HEK293 (cell line): ENCODE results near the gene KRTAP26-1.

Experiments
- CTCF ChIA-PET: fragments of 350-600 bp; formaldehyde crosslinking; extraction: SDS; loops from one replicate; lab custom pipeline; 2021; ENCODE audit warnings: antibody characterized with exemption; lab: Yijun Ruan, JAX
- POLR2A ChIA-PET: fragments of 300-600 bp; formaldehyde crosslinking; extraction: SDS; loops from one replicate; lab custom pipeline; 2020; ENCODE audit warnings: antibody characterized with exemption, inconsistent platforms; lab: Yijun Ruan, JAX
- H3K27ac ChIP-seq: fragments of 200-500 bp; sonication (Bioruptor generic); 2 replicates; pipeline ENCODE4 v1.5.1; 2014; ENCODE audit warnings: low read depth, low read length, control low read depth, inconsistent platforms; ENCODE audit errors: extremely low read depth
- H3K36me3 ChIP-seq, 2 experiments: fragments of 200-500 bp in 1 of 2; sonication (Bioruptor generic) in 1 of 2; 1 replicate in 1 of 2; 2 replicates in 1 of 2; pipeline ENCODE4 v1.5.1; 2014 to 2017; ENCODE audit warnings: inconsistent platforms in 2 of 2, low read length in 2 of 2; ENCODE audit not compliant: control insufficient read depth in 2 of 2, insufficient read depth in 1 of 2
- H3K4me1 ChIP-seq: fragments of 200-500 bp; sonication (Bioruptor generic); 2 replicates; pipeline ENCODE4 v1.5.1; 2014; ENCODE audit warnings: mild to moderate bottlenecking, low read length, inconsistent platforms; ENCODE audit not compliant: control insufficient read depth, insufficient read depth
- H3K4me3 ChIP-seq: 2 replicates; pipeline ENCODE4 v1.5.1; 2011; ENCODE audit warnings: low read depth, mild to moderate bottlenecking, control low read depth, low read length, moderate library complexity
- H3K9me3 ChIP-seq: fragments of 200-500 bp; sonication (Bioruptor generic); 2 replicates; pipeline ENCODE4 v1.5.1; 2014; ENCODE audit warnings: low read depth, low read length, inconsistent platforms; ENCODE audit not compliant: control insufficient read depth, insufficient read depth
- BCL11B ChIP-seq: fragments of 450-650 bp; formaldehyde crosslinking; IDR thresholded peaks from 2 replicates; pipeline ENCODE4 v1.5.1; 2016; ENCODE audit warnings: low read depth, missing biosample characterization, missing genetic modification characterization
- HOXD13 ChIP-seq: sonication (generic); formaldehyde crosslinking; IDR thresholded peaks from 2 replicates; pipeline ENCODE4 v1.8.0; 2022; ENCODE audit warnings: missing genetic modification reagents, borderline replicate concordance
- PRDM1 ChIP-seq: fragments of 450-650 bp; formaldehyde crosslinking; IDR thresholded peaks from 2 replicates; pipeline ENCODE4; 2016; ENCODE audit warnings: missing biosample characterization, missing genetic modification characterization
- YY2 ChIP-seq: fragments of 450-650 bp; formaldehyde crosslinking; IDR thresholded peaks from 2 replicates; pipeline ENCODE4 v1.5.1; 2016; ENCODE audit warnings: missing biosample characterization, missing genetic modification characterization
- ZNF10 ChIP-seq: fragments of 450-650 bp; formaldehyde crosslinking; IDR thresholded peaks from 2 replicates; pipeline ENCODE4 v1.5.1; 2017; ENCODE audit warnings: missing biosample characterization, missing genetic modification characterization
- ZNF112 ChIP-seq: fragments of 450-650 bp; formaldehyde crosslinking; IDR thresholded peaks from 2 replicates; pipeline ENCODE4 v1.5.0; 2017; ENCODE audit warnings: missing biosample characterization, missing genetic modification characterization
- ZNF157 ChIP-seq: fragments of 450-650 bp; formaldehyde crosslinking; IDR thresholded peaks from 2 replicates; pipeline ENCODE4 v1.5.1; 2016; ENCODE audit warnings: missing biosample characterization, missing genetic modification characterization
- ZNF266 ChIP-seq: fragments of 450-650 bp; formaldehyde crosslinking; IDR thresholded peaks from 2 replicates; pipeline ENCODE4 v1.5.1; 2016; ENCODE audit warnings: missing biosample characterization, missing genetic modification characterization, low read depth
- ZNF311 ChIP-seq: fragments of 450-650 bp; formaldehyde crosslinking; IDR thresholded peaks from 2 replicates; pipeline ENCODE4 v1.5.1; 2017; ENCODE audit warnings: missing biosample characterization, missing genetic modification characterization, borderline replicate concordance
- ZNF366 ChIP-seq: fragments of 450-650 bp; formaldehyde crosslinking; conservative IDR thresholded peaks from 2 replicates; pipeline ENCODE4 v1.5.1; 2016; ENCODE audit warnings: missing biosample characterization, missing genetic modification characterization
- ZNF518A ChIP-seq: fragments of 450-650 bp; formaldehyde crosslinking; conservative IDR thresholded peaks from 2 replicates; pipeline ENCODE4 v1.5.1; 2016; ENCODE audit warnings: low read depth, missing biosample characterization, missing genetic modification characterization
- ZNF529 ChIP-seq: fragments of 450-650 bp; formaldehyde crosslinking; IDR thresholded peaks from 2 replicates; pipeline ENCODE4 v1.5.1; 2017; ENCODE audit warnings: missing genetic modification characterization, missing biosample characterization; ENCODE audit not compliant: insufficient replicate concordance
- ZNF571 ChIP-seq: fragments of 450-650 bp; formaldehyde crosslinking; IDR thresholded peaks from 2 replicates; pipeline ENCODE4 v1.5.0; 2017; ENCODE audit warnings: missing biosample characterization, missing genetic modification characterization
- ZSCAN30 ChIP-seq: fragments of 450-650 bp; IDR thresholded peaks from 2 replicates; pipeline ENCODE4 v1.5.1; 2018; ENCODE audit warnings: missing biosample characterization, mild to moderate bottlenecking, missing genetic modification characterization, moderate library complexity
- TF ChIP-seq, protein P1 (sequence below): fragments of 450-650 bp; formaldehyde crosslinking; IDR thresholded peaks from 2 replicates; pipeline ENCODE4 v1.5.1; 2016; ENCODE audit warnings: missing biosample characterization, missing genetic modification characterization
- TF ChIP-seq, protein P2 (sequence below): fragments of 450-650 bp; IDR thresholded peaks from 2 replicates; pipeline ENCODE4 v1.5.1; 2018; ENCODE audit warnings: missing biosample characterization, mild to moderate bottlenecking, missing genetic modification characterization
- TF ChIP-seq, protein P3 (sequence below): sonication (generic); formaldehyde crosslinking; IDR thresholded peaks from 2 replicates; pipeline ENCODE4 v1.8.1; 2022; ENCODE audit warnings: mild to moderate bottlenecking, moderate library complexity, missing genetic modification reagents
- TF ChIP-seq, protein P4 (sequence below): fragments of 450-650 bp; formaldehyde crosslinking; conservative IDR thresholded peaks from 2 replicates; pipeline ENCODE4 v1.5.1; 2016; ENCODE audit warnings: low read depth, missing biosample characterization, missing genetic modification characterization
- TF ChIP-seq, protein P5 (sequence below): IDR thresholded peaks from 2 replicates; pipeline ENCODE4 v1.6.1; 2011; ENCODE audit warnings: mild to moderate bottlenecking, low read depth, low read length, borderline replicate concordance
- TF ChIP-seq, protein P6 (sequence below): fragments of 450-650 bp; formaldehyde crosslinking; optimal IDR thresholded peaks from 2 replicates; pipeline ENCODE3; 2016; ENCODE audit warnings: missing biosample characterization, mild to moderate bottlenecking, missing genetic modification characterization

KRTAP26-1 gene

DNA sequence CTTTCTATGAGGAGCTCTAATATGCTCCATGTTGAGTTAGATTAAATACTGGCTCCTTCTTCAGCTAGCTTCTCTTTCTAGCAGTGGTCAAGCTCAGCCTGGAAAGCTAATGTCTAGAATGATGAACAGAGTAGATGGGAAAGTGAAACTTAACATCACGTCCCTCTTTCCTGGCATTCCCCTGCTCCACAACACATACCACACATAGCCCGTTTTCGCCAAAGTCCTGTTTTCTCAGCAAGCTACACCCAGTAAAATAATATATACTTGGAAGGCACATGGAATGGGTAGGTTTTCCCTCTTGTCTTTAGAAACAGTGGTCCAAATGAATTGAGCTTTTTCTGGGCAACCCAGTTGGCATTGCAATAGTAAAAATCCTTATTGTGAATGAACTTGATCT lies 13.6 kb upstream of the KRTAP26-1 start:
- no peaks in the 10 kb centered on the region for H3K36me3 ChIP-seq
- POLR2A ChIA-PET: no interaction called here
- H3K9me3 ChIP-seq: no peaks in the 10 kb centered on the region
- no peaks in the 10 kb centered on the region for H3K4me1 ChIP-seq
- CTCF ChIA-PET: interaction anchor here (0.7 to 1.0 kb wide), 2 partner anchors 8 to 11 kb away, joined by 3 to 4 read pairs; no protein-coding TSS in a partner anchor
- H3K27ac ChIP-seq: no peak overlapping the region
- H3K4me3 ChIP-seq: no peak overlapping the region
- TF ChIP-seq ZNF311 (tag by site-specific recombination) (no peak), ZNF112 (tag by site-specific recombination) (no peak), ZNF518A (tag by site-specific recombination) (no peak), PRDM1 (tag by site-specific recombination) (no peak), ZNF157 (tag by site-specific recombination) (no peak), ZNF266 (tag by site-specific recombination) (no peak), YY2 (tag by site-specific recombination) (no peak), ZNF529 (tag by site-specific recombination) (no peak), ZSCAN30 (tag by site-specific recombination) (no peak), ZNF10 (tag by site-specific recombination) (no peak), ZNF571 (no peak), BCL11B (tag by site-specific recombination) (no peak), ZNF366 (tag by site-specific recombination) (no peak), HOXD13 (CRISPR knock-in tag) (no peak)
- TF ChIP-seq, protein P1, sequence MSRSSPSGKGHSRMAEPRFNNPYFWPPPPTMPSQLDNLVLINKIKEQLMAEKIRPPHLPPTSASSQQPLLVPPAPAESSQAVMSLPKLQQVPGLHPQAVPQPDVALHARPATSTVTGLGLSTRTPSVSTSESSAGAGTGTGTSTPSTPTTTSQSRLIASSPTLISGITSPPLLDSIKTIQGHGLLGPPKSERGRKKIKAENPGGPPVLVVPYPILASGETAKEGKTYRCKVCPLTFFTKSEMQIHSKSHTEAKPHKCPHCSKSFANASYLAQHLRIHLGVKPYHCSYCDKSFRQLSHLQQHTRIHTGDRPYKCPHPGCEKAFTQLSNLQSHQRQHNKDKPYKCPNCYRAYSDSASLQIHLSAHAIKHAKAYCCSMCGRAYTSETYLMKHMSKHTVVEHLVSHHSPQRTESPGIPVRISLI (tag by site-specific recombination): no peak
- TF ChIP-seq, protein P2, sequence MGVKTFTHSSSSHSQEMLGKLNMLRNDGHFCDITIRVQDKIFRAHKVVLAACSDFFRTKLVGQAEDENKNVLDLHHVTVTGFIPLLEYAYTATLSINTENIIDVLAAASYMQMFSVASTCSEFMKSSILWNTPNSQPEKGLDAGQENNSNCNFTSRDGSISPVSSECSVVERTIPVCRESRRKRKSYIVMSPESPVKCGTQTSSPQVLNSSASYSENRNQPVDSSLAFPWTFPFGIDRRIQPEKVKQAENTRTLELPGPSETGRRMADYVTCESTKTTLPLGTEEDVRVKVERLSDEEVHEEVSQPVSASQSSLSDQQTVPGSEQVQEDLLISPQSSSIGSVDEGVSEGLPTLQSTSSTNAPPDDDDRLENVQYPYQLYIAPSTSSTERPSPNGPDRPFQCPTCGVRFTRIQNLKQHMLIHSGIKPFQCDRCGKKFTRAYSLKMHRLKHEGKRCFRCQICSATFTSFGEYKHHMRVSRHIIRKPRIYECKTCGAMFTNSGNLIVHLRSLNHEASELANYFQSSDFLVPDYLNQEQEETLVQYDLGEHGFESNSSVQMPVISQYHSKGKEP (tag by site-specific recombination): no peak
- TF ChIP-seq, protein P3, sequence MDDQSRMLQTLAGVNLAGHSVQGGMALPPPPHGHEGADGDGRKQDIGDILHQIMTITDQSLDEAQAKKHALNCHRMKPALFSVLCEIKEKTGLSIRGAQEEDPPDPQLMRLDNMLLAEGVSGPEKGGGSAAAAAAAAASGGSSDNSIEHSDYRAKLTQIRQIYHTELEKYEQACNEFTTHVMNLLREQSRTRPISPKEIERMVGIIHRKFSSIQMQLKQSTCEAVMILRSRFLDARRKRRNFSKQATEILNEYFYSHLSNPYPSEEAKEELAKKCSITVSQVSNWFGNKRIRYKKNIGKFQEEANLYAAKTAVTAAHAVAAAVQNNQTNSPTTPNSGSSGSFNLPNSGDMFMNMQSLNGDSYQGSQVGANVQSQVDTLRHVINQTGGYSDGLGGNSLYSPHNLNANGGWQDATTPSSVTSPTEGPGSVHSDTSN (CRISPR knock-in tag): no peak
- TF ChIP-seq, protein P4, sequence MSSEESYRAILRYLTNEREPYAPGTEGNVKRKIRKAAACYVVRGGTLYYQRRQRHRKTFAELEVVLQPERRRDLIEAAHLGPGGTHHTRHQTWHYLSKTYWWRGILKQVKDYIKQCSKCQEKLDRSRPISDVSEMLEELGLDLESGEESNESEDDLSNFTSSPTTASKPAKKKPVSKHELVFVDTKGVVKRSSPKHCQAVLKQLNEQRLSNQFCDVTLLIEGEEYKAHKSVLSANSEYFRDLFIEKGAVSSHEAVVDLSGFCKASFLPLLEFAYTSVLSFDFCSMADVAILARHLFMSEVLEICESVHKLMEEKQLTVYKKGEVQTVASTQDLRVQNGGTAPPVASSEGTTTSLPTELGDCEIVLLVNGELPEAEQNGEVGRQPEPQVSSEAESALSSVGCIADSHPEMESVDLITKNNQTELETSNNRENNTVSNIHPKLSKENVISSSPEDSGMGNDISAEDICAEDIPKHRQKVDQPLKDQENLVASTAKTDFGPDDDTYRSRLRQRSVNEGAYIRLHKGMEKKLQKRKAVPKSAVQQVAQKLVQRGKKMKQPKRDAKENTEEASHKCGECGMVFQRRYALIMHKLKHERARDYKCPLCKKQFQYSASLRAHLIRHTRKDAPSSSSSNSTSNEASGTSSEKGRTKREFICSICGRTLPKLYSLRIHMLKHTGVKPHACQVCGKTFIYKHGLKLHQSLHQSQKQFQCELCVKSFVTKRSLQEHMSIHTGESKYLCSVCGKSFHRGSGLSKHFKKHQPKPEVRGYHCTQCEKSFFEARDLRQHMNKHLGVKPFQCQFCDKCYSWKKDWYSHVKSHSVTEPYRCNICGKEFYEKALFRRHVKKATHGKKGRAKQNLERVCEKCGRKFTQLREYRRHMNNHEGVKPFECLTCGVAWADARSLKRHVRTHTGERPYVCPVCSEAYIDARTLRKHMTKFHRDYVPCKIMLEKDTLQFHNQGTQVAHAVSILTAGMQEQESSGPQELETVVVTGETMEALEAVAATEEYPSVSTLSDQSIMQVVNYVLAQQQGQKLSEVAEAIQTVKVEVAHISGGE (tag by site-specific recombination): no peak
- TF ChIP-seq, protein P5, sequence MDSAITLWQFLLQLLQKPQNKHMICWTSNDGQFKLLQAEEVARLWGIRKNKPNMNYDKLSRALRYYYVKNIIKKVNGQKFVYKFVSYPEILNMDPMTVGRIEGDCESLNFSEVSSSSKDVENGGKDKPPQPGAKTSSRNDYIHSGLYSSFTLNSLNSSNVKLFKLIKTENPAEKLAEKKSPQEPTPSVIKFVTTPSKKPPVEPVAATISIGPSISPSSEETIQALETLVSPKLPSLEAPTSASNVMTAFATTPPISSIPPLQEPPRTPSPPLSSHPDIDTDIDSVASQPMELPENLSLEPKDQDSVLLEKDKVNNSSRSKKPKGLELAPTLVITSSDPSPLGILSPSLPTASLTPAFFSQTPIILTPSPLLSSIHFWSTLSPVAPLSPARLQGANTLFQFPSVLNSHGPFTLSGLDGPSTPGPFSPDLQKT: no peak
- TF ChIP-seq, protein P6, sequence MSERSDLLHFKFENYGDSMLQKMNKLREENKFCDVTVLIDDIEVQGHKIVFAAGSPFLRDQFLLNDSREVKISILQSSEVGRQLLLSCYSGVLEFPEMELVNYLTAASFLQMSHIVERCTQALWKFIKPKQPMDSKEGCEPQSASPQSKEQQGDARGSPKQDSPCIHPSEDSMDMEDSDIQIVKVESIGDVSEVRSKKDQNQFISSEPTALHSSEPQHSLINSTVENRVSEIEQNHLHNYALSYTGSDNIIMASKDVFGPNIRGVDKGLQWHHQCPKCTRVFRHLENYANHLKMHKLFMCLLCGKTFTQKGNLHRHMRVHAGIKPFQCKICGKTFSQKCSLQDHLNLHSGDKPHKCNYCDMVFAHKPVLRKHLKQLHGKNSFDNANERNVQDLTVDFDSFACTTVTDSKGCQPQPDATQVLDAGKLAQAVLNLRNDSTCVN (tag by site-specific recombination): no peak
